Subcutaneous abdominal adipose tissue (tissue), 5 donors: ENCODE measurements around the gene AKR1D1.
"Not testable (repeated sequence)": the region's sequence is repeated elsewhere in the genome, so short reads cannot be mapped to it uniquely, and the experiment has no call there.

Experiments
- H3K27ac ChIP-seq: one replicate; pipeline ENCODE4 v1.7.0; 2013; ENCODE audit warnings: low read depth, mild to moderate bottlenecking, inconsistent platforms, low read length, moderate library complexity
- H3K27me3 ChIP-seq, 5 donors: one replicate each; pipeline ENCODE4 v1.7.0; 2013; ENCODE audit warnings: low read length in 5 of 5, inconsistent platforms in 1 of 5; ENCODE audit not compliant: control insufficient read depth in 5 of 5, insufficient read depth in 4 of 5
- H3K36me3 ChIP-seq, 5 donors: one replicate each; pipeline ENCODE4 v1.7.0; 2013; ENCODE audit warnings: low read length in 5 of 5; ENCODE audit not compliant: control insufficient read depth in 5 of 5, insufficient read depth in 5 of 5
- H3K4me1 ChIP-seq, 5 donors: one replicate each; pipeline ENCODE4 v1.7.0; 2013; ENCODE audit warnings: low read length in 5 of 5, mild to moderate bottlenecking in 3 of 5, moderate library complexity in 1 of 5; ENCODE audit not compliant: control insufficient read depth in 5 of 5, insufficient read depth in 5 of 5
- H3K4me3 ChIP-seq, 5 donors: one replicate each; pipeline ENCODE4 v1.7.0; 2013; ENCODE audit warnings: low read length in 5 of 5, low read depth in 1 of 5
- H3K9ac ChIP-seq, 5 donors: one replicate each; pipeline ENCODE4 v1.7.0; 2013; ENCODE audit warnings: low read length in 5 of 5, mild to moderate bottlenecking in 4 of 5, moderate library complexity in 3 of 5
- H3K9me3 ChIP-seq, 5 donors: one replicate each; pipeline ENCODE4 v1.7.0; 2013; ENCODE audit warnings: low read length in 5 of 5; ENCODE audit not compliant: control insufficient read depth in 5 of 5
- donor health status: healthy.
- donor health status: healthy.
- donor health status: healthy.
- donor health status: healthy.
- donor health status: healthy.

AKR1D1 gene

DNA sequence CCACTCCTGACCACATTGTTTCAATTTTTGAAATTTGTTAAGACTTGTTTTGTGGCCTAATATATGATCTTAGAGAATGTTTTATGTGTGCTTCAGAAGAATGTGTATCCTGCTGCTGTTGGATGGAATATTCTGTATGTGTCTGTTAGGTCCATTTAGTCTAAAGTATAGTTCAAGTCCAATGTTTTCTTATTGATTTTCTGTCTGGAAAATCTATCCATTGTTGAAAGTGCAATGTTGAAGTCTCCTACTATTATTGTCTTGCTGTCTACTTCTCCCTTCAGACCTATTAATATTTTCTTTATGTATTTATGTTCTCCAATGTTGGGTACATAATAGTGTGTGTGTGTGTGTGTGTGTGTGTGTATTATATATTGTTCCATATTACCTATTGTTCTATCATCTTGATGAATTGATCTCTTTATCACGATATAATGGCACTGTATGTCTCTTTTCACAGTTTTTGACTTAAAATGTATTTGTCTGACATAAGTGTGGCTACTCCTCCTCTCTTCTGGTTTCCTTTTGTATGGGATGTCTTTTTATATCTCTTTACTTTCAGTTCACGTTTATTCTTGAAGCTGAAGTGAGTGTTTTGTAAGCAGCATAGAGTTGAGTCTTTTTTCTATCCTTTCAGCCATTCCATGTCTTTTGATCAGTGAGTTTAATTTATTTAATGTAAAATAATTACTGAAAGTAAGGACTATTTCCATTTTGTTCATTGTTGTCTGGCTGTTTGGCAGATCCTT is 61.3 kb downstream of the AKR1D1 start:
- H3K9me3 ChIP-seq = no peaks in the 10 kb centered on the region

DNA sequence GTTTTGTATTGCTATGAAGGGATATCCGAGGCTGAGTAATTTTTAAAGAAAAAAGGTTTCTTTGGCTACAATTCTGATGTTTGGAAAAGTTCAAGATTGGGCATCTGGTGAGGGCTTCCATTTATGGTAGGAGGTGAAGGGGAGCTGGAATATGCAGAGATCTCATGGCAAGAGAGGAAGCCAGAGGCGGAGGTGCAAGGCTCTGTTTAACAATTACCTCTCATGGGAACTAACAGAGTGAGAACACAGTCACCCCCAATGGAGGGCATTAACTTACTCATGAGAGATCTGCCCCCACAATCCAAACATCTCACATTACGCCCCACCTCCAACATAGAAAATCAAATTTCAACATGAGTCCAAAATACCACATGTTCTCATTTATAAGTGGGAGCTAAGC is 62.0 kb downstream of the AKR1D1 start:
- no peak overlapping the region for H3K4me3 ChIP-seq
- H3K36me3 ChIP-seq = no peaks in the 10 kb centered on the region
- H3K9ac ChIP-seq = no peak overlapping the region
- no peak overlapping the region for H3K27ac ChIP-seq
- H3K27me3 ChIP-seq = no peaks in the 10 kb centered on the region
- H3K9me3 ChIP-seq = no peaks in the 10 kb centered on the region
- H3K4me1 ChIP-seq = no peaks in the 10 kb centered on the region

More for the DNA sequence above, 61.3 kb downstream of the AKR1D1 start:
- Histone ChIP-seq H3K27me3 (no peaks in the 10 kb centered on the region), H3K4me3 (no peak overlapping the region), H3K4me1 (no peaks in the 10 kb centered on the region), H3K27ac (no peak overlapping the region), H3K36me3 (no peaks in the 10 kb centered on the region), H3K9ac (no peak overlapping the region)

DNA sequence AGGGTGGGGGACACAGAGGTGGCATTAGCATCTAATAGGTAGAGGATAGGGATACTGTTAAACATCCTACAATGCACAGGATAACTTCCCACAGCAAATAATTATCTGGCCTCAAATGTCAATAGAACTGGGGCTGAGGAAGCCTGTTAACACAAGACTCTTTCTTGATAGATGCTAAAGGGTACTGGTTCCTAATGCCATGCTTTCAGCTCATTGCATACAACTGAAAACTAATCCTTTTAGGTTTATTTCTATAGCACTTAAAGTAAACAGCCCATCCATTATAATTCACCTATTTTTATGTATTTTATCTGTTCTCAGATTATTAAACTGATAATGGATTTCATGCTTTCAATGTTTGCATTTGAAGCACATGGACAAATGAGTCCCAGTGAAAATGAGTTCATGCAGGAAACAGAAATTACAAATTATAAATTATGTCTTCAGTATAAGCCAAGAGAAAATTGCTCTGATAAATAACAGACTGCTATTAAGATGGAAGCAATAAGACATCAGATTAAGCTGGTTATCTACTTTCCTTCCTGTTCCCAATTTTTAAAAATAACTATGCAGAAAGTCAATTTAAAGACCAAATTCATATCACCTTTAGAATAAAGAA is 66.4 kb downstream of the AKR1D1 start:
- Histone ChIP-seq H3K9me3 (no peaks in the 10 kb centered on the region), H3K4me1 (no peaks in the 10 kb centered on the region), H3K9ac (no peak overlapping the region), H3K27ac (no peak overlapping the region), H3K36me3 (no peaks in the 10 kb centered on the region), H3K27me3 (no peaks in the 10 kb centered on the region), H3K4me3 (no peak overlapping the region)

DNA sequence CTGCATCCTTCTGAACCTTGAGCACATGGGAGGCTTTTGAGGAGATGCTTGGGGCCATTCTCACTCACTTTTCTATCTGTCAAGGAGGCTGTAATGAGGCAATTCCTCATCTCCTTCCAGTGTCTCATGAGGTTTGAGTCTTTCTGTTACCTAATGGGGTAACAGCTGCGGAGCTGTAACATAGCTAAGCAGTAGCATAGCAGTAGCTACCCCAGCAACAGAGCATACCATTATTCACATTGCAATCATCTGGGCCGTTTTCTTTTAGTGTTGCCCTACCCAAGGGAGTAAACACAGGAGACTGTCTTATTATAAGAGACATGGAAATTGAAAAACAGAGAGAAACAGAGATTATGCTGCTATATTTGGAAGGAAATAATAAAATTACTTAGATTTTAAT is 68.7 kb downstream of the AKR1D1 start:
- Histone ChIP-seq H3K27ac (no peak overlapping the region), H3K4me3 (no peak overlapping the region), H3K9me3 (no peaks in the 10 kb centered on the region), H3K36me3 (no peaks in the 10 kb centered on the region), H3K27me3 (no peaks in the 10 kb centered on the region), H3K4me1 (no peaks in the 10 kb centered on the region), H3K9ac (no peak overlapping the region)

DNA sequence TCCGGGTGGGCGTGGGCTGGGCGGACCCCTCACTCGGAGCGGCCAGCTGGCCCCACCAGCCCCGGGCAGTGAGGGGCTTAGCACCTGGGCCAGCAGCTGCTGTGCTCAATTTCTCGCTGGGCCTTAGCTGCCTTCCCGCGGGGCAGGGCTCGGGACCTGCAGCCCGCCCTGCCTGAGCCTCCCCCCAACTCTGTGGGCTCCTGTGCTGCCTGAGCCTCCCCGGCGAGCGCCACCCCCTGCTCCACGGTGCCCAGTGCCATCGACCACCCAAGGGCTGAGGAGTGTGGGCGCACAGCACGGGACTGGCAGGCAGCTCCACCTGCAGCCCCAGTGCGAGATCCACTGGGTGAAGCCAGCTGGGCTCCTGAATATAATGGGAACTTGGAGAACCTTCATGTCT is 70.0 kb downstream of the AKR1D1 start:
- H3K9ac ChIP-seq, H3K4me1 ChIP-seq, H3K4me3 ChIP-seq, H3K27ac ChIP-seq, H3K36me3 ChIP-seq, H3K27me3 ChIP-seq, H3K9me3 ChIP-seq: not testable (repeated sequence)

DNA sequence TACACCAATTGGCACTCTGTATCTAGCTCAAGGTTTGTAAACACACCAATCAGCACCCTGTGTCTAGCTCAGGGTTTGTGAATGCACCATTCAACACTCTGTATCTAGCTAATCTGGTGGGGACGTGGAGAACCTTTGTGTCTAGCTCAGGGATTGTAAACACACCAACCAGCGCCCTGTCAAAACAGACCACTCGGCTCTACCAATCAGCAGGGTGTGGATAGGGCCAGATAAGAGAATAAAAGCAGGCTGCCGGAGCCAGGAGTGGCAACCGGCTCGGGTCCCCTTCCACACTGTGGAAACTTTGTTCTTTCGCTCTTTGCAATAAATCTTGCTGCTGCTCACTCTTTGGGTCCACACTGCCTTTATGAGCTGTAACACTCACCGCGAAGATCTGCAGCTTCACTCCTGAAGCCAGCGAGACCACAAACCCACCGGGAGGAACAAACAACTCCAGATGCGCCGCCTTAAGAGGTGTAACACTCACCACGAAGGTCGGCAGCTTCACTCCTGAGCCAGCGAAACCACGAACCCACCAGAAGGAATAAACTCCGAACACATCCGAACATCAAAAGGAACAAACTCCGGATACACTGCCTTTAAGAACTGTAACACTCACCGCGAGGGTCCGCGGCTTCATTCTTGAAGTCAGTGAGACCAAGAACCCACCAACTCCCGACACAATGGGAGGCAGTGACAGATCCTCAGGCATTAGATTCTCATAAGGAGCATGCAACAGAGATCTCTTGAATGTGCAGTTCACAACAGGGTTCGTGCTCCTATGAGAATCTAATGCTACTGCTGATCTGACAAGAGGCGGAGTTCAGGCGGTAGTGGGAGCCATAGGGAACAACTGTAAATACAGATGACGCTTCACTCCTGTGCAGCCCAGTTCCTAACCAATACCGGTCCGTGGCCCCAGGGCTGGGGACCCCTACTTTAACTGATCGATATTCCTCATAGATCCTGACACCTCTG is 70.8 kb downstream of the AKR1D1 start:
- not testable (repeated sequence) for H3K9me3 ChIP-seq, H3K9ac ChIP-seq, H3K27me3 ChIP-seq, H3K4me3 ChIP-seq, H3K36me3 ChIP-seq, H3K27ac ChIP-seq, H3K4me1 ChIP-seq

DNA sequence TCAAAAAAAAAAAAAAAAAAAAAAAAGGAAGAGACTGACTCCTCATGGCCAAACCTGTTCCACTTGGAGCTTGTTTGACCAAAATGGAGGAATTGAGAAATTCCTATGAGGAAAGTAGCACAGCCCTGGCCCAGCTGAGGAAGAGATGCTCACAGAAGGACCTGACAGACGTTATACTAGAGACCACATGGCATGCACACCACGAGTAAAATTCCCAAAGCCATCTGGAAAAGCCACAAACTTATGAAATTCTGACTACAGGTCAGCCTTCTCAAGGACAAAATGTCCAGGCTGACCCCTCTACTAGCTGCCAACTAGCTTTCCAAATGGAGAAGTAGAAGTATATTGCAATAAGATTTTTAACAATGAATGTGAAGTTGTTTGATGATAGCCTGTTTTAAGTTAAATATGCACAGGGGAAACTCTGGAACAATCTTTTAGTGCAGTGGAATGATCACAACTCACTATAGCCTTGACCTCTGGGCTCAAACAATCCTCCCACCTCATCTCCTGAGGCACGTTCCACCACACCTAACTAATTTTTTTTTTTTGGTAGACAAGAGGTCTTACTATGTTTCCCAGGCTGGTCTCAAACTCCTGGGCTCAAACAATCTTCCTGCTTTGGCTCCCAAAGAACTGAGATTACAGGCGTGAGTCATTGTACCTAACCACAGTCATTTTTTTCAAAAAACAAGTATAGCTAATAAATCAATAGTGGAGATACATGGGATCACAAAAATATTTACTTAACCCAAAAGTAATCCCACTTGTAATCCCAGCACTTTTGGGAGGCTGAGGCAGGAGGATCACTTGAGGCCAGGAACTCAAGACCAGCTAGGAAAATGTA is 75.7 kb downstream of the AKR1D1 start:
- no peak overlapping the region for H3K4me3 ChIP-seq

DNA sequence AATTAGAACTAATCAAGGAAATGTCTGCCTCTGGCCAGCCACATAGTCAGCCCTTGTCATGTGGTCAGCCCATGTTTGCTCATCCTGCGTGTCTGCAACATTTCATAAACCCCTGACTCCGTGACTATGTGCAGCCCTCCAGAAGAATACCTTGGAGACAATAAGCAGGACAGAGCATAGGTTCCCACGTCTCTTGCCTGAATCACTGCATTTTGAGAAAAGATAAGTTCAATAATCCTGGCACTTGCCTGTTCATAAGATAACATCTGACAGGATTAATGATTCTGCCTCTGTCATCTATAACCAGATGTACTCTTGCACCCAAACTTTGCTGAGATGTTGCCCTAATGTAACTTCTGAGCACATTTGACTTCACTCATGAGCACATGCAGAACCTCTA is 78.4 kb downstream of the AKR1D1 start:
- no peaks in the 10 kb centered on the region for H3K36me3 ChIP-seq

More for the DNA sequence above, 75.7 kb downstream of the AKR1D1 start:
- Histone ChIP-seq H3K36me3 (no peaks in the 10 kb centered on the region), H3K9ac (no peak overlapping the region), H3K27me3 (no peaks in the 10 kb centered on the region), H3K4me1 (no peaks in the 10 kb centered on the region), H3K27ac (no peak overlapping the region), H3K9me3 (no peaks in the 10 kb centered on the region)

DNA sequence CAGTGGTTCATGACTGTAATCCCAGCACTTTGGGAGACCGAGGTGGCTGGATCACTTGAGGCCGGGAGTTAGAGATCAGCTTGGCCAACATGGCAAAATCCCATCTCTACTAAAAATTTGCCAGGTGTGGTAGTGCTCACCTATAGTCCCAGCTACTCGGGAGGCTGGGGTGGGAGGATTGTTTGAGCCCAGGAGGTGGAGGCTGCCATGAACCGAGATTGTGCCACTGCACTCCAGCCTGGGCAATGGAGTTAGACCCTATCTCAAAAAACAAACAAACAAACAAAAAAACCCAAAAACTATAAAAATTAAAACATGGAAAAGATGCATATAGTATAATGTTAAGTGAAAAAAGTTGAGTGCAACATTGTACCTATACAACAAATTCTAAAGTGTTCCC is 81.4 kb downstream of the AKR1D1 start:
- H3K36me3 ChIP-seq = no peaks in the 10 kb centered on the region
- H3K9me3 ChIP-seq = no peaks in the 10 kb centered on the region
- no peak overlapping the region for H3K27ac ChIP-seq
- no peaks in the 10 kb centered on the region for H3K4me1 ChIP-seq
- no peaks in the 10 kb centered on the region for H3K27me3 ChIP-seq
- H3K4me3 ChIP-seq = no peak overlapping the region
- no peak overlapping the region for H3K9ac ChIP-seq

More for the DNA sequence above, 78.4 kb downstream of the AKR1D1 start:
- H3K9me3 ChIP-seq = no peaks in the 10 kb centered on the region
- no peak overlapping the region for H3K27ac ChIP-seq
- H3K4me1 ChIP-seq = no peaks in the 10 kb centered on the region
- H3K9ac ChIP-seq = no peak overlapping the region
- H3K27me3 ChIP-seq = no peaks in the 10 kb centered on the region
- H3K4me3 ChIP-seq = no peak overlapping the region
